Stimulated activated CD4-positive, alpha-beta T cell treated with anti-CD3 and anti-CD28 coated beads, Interleukin-1b, Interleukin-23, amount 100 ng/mL, for 24 hours (primary cell): ENCODE measurements around the gene UVSSA.
"Not testable (repeated sequence)": the region's sequence is repeated elsewhere in the genome, so short reads cannot be mapped to it uniquely, and the experiment has no call there.

Experiments
- DNase-seq, 4 experiments: peaks; one replicate each; pipeline ENCODE4 v3.0.0-alpha.2; 2020; ENCODE audit warnings: low read depth in 4 of 4, low spot score in 1 of 4

UVSSA gene

DNA sequence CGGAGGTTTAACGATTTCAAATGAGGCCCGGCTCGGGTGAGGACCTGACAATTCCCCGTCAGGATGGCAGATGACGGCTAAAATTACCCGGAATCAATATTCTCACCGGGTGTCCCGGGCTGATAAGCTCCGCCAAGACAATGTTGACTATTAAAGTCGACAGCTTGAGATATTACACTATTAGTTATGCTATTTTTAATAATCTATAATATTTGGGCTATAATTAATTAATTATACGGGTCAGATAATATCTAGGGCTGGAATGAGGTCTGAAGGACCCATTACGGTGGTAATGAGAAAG, 68.6 kb downstream of the UVSSA start:
- DNase-seq = no peak

DNA sequence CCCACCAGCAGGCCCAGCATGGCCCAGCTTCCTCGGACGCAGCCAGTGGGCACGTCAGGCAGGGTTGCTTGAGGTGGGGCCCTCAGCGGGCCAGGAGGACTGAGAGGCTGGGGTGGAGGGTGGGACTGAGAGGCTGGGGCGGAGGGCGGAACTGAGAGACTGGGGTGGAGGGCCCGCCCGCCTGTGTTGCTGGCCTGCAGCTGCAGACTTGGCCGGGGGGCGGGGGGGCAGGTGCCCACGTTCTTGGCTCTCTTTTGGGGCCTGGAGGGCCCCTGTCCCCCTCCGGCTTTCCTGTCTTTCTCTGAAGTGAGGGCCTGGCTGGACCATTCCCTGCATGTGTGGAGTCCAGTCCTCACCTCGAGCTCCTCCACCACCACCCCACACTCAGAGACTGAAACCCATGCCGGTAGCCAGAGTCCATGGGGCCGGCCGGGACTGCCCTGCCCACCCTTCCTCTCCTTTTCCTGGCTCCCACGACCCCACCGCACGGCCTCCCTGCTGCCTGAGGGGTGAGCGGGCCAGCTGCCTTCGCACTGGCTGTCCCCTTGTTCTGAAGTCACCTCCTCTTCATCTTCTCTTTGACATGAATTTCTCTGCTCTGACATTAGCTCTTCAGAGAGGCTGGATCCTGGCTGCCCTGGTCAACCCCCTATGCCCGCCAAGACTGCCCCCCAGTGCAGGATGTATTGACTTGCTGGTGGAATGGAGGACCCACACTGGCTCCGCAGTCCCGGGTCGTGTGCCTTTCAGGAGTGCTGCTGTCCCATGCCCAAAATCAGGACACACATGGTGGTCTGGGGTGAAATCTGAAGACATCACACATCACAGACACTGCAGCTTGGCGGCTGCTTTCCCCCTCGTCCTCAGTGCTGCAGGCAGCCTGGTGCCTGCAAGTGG, 69.3 kb downstream of the UVSSA start:
- DNase-seq = no peak

DNA sequence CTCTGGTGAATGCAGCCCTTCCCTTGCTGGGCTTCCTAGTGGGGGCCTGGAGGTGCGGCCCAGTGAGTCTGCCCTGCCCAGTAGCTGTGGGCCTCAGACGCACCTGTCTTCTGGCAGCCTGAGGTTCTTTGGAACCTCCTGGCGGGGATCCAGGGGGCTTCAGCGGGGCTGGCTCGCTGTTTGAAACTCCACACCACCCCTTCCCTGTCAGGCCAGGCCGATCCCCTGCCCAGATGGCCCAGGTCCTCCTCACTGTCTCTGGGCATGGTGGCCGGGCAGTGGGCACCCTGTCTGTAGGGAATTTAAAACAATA, 69.9 kb downstream of the UVSSA start:
- DNase-seq = no peak

DNA sequence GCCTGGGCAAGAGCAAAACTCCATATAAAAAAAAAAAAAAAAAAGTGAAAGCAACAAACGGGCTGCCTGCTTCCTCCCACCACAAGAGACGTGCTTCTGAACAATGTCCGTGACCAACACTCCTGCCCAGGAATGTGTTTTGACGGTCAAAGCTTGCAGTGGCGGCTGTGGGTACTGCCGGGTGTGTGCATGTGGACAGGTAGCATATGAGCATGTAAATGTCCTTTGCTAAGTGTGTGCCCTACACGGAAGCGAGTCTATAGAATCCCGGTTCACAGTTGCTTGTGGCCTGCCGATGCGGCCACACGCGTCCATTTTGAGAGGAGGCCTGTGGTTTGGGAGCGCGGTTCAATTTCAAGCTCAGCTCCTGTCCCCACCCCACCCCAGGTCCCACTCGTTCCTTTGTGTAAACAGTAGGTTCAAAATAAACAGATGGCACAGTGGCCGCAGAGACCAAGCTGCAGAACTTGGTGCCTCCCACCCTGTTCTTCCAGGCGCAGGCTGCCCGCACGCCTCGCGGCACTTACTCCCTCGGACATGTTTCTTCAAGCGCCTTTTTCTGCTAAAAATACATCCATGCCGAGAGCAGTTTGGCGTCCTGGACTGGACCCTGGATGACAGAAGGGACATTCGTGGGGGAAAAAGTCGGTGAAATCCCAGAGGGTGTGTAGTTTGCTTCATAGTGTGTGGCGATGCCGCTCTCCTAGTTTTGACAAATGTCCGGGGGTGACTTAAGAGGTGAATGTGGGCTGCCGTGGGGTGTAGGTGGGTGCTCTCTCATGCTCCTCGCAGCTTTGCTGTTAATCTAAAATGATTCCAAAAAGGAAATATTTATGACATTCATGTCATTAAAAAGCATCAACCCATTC, 70.7 kb downstream of the UVSSA start:
- no peak for DNase-seq

DNA sequence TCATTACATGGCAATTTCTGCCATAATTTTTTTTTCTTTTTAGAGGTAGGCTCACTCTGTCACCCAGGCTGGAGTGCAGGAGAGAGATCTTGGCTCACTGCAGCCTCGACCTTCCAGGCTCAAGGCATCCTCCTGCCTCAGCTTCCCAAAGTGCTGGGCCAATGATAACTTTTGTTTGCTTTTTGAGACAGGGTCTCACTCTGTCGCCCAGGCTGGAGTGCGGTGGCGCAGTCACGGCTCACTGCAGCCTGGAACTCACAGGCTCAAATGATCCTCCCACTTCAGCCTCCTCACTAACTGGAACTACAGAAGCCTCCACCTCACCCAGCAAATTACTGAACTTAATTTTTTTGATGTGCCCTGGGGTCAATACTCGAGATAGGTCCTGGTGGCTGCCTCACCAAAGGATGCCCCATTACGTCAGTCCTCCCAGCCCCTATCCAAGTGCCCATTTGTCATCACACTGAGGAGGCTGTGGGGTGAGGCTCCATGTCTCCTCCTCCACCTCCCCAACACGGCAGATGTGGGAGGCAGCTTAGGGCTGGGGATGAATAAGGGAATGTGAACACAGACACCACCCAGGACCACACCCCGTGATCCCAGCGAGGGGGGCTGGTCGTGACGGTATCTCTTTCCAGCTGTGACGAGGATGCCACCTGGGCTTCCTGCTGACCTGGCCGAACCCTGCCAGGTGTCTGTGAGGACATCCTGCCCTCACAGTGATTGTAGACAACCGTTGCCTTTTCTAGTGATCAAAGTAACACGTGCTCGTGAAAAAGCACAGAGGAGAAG, 71.7 kb downstream of the UVSSA start:
- DNase-seq = no peak

DNA sequence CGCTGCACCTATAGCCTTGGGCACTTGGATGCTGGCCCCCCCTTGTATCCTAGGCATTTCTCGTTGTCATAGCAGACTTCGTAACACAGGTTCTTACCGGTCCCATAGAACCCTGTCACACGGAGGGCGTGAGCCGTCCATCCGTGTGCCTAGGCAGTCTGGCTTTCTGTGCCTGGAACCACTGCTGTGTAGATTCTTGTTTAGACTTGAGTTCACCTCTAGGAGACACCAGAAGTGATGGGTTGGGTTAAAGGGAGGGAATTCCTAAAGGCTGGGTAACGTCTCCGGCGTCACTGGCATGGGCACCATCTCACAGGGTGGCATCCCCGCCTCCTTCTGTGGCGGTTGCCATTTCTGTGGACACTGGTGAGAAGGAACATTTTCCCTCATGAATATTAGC, 72.7 kb downstream of the UVSSA start:
- no peak for DNase-seq

DNA sequence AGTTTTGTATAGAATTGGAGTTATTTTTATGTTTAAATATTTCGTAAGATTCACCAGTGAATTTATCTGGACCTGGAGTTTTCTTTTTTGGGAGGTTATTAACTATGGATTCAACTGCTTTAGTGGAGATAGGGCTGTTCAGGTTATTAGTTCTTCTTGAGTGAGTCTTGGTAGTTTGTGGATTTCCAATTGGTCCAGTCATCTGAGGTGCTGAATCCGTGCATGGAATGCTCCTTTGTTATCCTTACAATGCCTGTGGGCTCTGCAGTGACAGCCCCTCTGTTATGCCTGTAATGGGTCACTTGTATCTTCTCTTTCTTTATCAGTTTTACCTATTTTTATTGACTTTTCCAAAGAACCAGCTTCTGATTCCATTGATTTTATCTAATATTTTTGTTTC, 74.6 kb downstream of the UVSSA start:
- DNase-seq = no peak

DNA sequence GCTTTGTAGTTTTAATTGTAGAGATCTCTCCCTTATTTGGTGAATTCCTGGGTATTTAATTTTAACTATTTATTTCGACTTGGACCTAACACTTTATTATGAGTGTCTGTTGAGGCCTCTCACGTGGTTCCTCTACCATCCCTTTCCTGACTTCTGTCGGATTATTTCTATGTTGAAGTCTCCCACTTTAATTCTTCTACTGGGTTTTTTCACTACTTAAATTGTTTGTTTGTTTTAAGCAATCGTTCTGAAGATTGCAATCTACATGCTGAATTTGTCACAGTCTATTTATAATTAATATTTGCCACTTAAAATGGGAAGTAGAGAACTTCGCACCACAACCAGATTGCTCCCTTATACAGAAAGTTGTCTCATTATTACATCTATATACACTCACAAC, 80.0 kb downstream of the UVSSA start:
- DNase-seq = no peak

DNA sequence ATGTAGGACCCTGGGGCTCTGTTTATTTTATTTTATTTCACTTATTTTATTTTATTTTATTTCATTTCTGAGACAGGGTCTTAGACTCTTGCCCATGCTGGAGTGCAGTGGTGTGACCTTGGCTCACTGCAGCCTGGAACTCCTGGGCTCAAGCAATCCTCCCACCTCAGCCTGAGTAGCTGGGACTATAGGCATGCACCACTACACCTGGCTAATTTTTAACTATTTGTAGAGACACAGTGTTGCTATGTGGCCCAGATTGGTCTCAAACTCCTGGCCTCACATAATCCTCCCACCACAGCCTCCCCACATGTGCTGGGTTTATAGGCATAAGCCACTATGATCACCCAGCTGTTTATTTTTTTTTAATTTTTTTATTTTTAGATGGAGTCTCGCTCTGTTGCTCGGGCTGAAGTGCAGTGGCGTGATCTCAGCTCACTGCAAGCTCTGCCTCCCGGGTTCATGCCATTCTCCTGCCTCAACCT, 96.7 kb downstream of the UVSSA start:
- not testable (repeated sequence) for DNase-seq
